Jurkat, Clone E6-1 (cell line): ENCODE measurements around the gene PSORS1C1.
"Not testable (repeated sequence)": the region's sequence is repeated elsewhere in the genome, so short reads cannot be mapped to it uniquely, and the experiment has no call there.

Source experiments
- DNase-seq: peaks from one replicate; pipeline ENCODE4 v3.0.0-alpha.2; 2011; ENCODE audit warnings: low read depth, low spot score
- H3K4me3 ChIP-seq: 2 replicates; pipeline ENCODE4 v1.5.1; 2011; ENCODE audit warnings: mild to moderate bottlenecking, low read length, control low read depth, moderate library complexity

The PSORS1C1 gene

GRCh38 chr6:31169858-31170599 lies 55.4 kb downstream of the PSORS1C1 start:
- not testable (repeated sequence) for DNase-seq, H3K4me3 ChIP-seq

GRCh38 chr6:31170600-31170881 lies 55.9 kb downstream of the PSORS1C1 start, which contains the start of gene POU5F1:
TSS of gene POU5F1 (minus strand) at chr6:31170682. CDS start at chr6:31170620, 62 bp downstream.
- no peak for DNase-seq
- H3K4me3 ChIP-seq: no peak within 1 kb of the TSS

GRCh38 chr6:31170987-31171671 lies 56.5 kb downstream of the PSORS1C1 start:
- H3K4me3 ChIP-seq: no peak overlapping the region
- DNase-seq: no peak

GRCh38 chr6:31171931-31172905 lies 57.6 kb downstream of the PSORS1C1 start:
- DNase-seq: no peak
- H3K4me3 ChIP-seq: no peak overlapping the region

- no peak overlapping the region for H3K4me3 ChIP-seq
- no peak for DNase-seq
Measured at GRCh38 chr6:31172973-31173384, 58.4 kb downstream of the PSORS1C1 start.

GRCh38 chr6:31173406-31173805 lies 58.8 kb downstream of the PSORS1C1 start:
- DNase-seq: no peak
- H3K4me3 ChIP-seq: no peak overlapping the region

- no peak overlapping the region for H3K4me3 ChIP-seq
- no peak for DNase-seq
Measured at GRCh38 chr6:31174378-31174777, 59.8 kb downstream of the PSORS1C1 start.

- no peak overlapping the region for H3K4me3 ChIP-seq
- peak; percentile 35 for DNase-seq
Measured at GRCh38 chr6:31175971-31176370, 61.4 kb downstream of the PSORS1C1 start.

- no peak for DNase-seq
Measured at GRCh38 chr6:31178143-31179041, 63.8 kb downstream of the PSORS1C1 start.

GRCh38 chr6:31179042-31179386 lies 64.4 kb downstream of the PSORS1C1 start:
- H3K4me3 ChIP-seq: no peak overlapping the region
- DNase-seq: no peak

More at GRCh38 chr6:31178143-31179041, 63.8 kb downstream of the PSORS1C1 start:
- no peak overlapping the region for H3K4me3 ChIP-seq

GRCh38 chr6:31179896-31180295 lies 65.3 kb downstream of the PSORS1C1 start:
- no peak overlapping the region for H3K4me3 ChIP-seq
- DNase-seq: no peak

GRCh38 chr6:31180500-31180899 lies 65.9 kb downstream of the PSORS1C1 start:
- no peak overlapping the region for H3K4me3 ChIP-seq
- DNase-seq: no peak

- not testable (repeated sequence) for H3K4me3 ChIP-seq, DNase-seq
Measured at GRCh38 chr6:31183287-31183686, 68.7 kb downstream of the PSORS1C1 start.

- DNase-seq, H3K4me3 ChIP-seq: not testable (repeated sequence)
Measured at GRCh38 chr6:31183859-31184258, 69.3 kb downstream of the PSORS1C1 start.

- H3K4me3 ChIP-seq: not testable (repeated sequence)
Measured at GRCh38 chr6:31185695-31186051, 71.1 kb downstream of the PSORS1C1 start.

GRCh38 chr6:31186052-31186734 lies 71.6 kb downstream of the PSORS1C1 start:
- no peak for DNase-seq
- no peak overlapping the region for H3K4me3 ChIP-seq

More at GRCh38 chr6:31185695-31186051, 71.1 kb downstream of the PSORS1C1 start:
- DNase-seq: not testable (repeated sequence)

- no peak for DNase-seq
Measured at GRCh38 chr6:31187780-31188194, 73.2 kb downstream of the PSORS1C1 start.

GRCh38 chr6:31189223-31189622 lies 74.6 kb downstream of the PSORS1C1 start:
- not testable (repeated sequence) for H3K4me3 ChIP-seq

More at GRCh38 chr6:31187780-31188194, 73.2 kb downstream of the PSORS1C1 start:
- H3K4me3 ChIP-seq: no peak overlapping the region

More at GRCh38 chr6:31189223-31189622, 74.6 kb downstream of the PSORS1C1 start:
- not testable (repeated sequence) for DNase-seq
